NCI-H2227 (cell line): ENCODE results near the gene PYROXD2.
"Not testable (repeated sequence)": the region's sequence is repeated elsewhere in the genome, so short reads cannot be mapped to it uniquely, and the experiment has no call there.

Source experiments
- DNase-seq: peaks from one replicate; lab custom pipeline; 2025; ENCODE audit not compliant: unreplicated experiment; lab: John Stamatoyannopoulos, UW

The PYROXD2 gene

GRCh38 chr10:98370831-98371820 is 43.9 kb downstream of the PYROXD2 start:
- DNase-seq: no peak

- no peak for DNase-seq
Measured at GRCh38 chr10:98369801-98370200, 45.2 kb downstream of the PYROXD2 start.

- no peak for DNase-seq
Measured at GRCh38 chr10:98368644-98369043, 46.3 kb downstream of the PYROXD2 start.

GRCh38 chr10:98367604-98368451 is 47.2 kb downstream of the PYROXD2 start:
- DNase-seq: no peak

GRCh38 chr10:98366062-98366530 is 48.9 kb downstream of the PYROXD2 start:
- DNase-seq: no peak

GRCh38 chr10:98365406-98366061 is 49.4 kb downstream of the PYROXD2 start:
- DNase-seq: no peak

GRCh38 chr10:98364432-98365102 is 50.4 kb downstream of the PYROXD2 start:
- no peak for DNase-seq

- DNase-seq: no peak
Measured at GRCh38 chr10:98363220-98363619, 51.8 kb downstream of the PYROXD2 start.

- DNase-seq: peak; percentile 80
Measured at GRCh38 chr10:98361131-98362025, 53.6 kb downstream of the PYROXD2 start.

GRCh38 chr10:98357194-98357822 is 57.7 kb downstream of the PYROXD2 start:
- DNase-seq: no peak

GRCh38 chr10:98354491-98354890 is 60.5 kb downstream of the PYROXD2 start:
- no peak for DNase-seq

GRCh38 chr10:98353170-98353569 is 61.8 kb downstream of the PYROXD2 start:
- no peak for DNase-seq

GRCh38 chr10:98351831-98352402 is 63.1 kb downstream of the PYROXD2 start:
- no peak for DNase-seq

GRCh38 chr10:98349508-98349922 is 65.5 kb downstream of the PYROXD2 start:
- no peak for DNase-seq

- no peak for DNase-seq
Measured at GRCh38 chr10:98346847-98347246, 68.1 kb downstream of the PYROXD2 start.

GRCh38 chr10:98344589-98345038 is 70.4 kb downstream of the PYROXD2 start:
- DNase-seq: no peak

- DNase-seq: not testable (repeated sequence)
Measured at GRCh38 chr10:98341701-98342100, 73.3 kb downstream of the PYROXD2 start.

- DNase-seq: no peak
Measured at GRCh38 chr10:98340940-98341310, 74.1 kb downstream of the PYROXD2 start.
